Nephron progenitor cell (in vitro differentiated cells): ENCODE data around the gene DLX5.
A peak's percentile ranks its signal among the peaks of the same experiment; 100 is the strongest.
"Not testable (repeated sequence)": the region's sequence is repeated elsewhere in the genome, so short reads cannot be mapped to it uniquely, and the experiment has no call there.

Experiments used
- DNase-seq: peaks from one replicate; pipeline ENCODE4 v3.0.0; 2021
- H3K27ac Mint-ChIP-seq: 2 replicates; pipeline ENCODE4 v1.8.0; 2021; ENCODE audit warnings: mild to moderate bottlenecking, moderate library complexity, mixed read lengths
- H3K27me3 Mint-ChIP-seq: 2 replicates; pipeline ENCODE4 v1.8.0; 2021; ENCODE audit warnings: mild to moderate bottlenecking, low read depth, mixed read lengths; ENCODE audit not compliant: poor library complexity
- H3K36me3 Mint-ChIP-seq: 2 replicates; pipeline ENCODE4 v1.8.0; 2021; ENCODE audit warnings: low read depth, mixed read lengths
- H3K4me1 Mint-ChIP-seq: 2 replicates; pipeline ENCODE4 v1.8.0; 2021; ENCODE audit warnings: mixed read lengths
- H3K4me3 Mint-ChIP-seq: 2 replicates; pipeline ENCODE4 v1.8.0; 2021; ENCODE audit warnings: mild to moderate bottlenecking, moderate library complexity, mixed read lengths
- H3K9me3 Mint-ChIP-seq: 2 replicates; pipeline ENCODE4 v1.8.0; 2021; ENCODE audit warnings: mild to moderate bottlenecking, moderate library complexity, mixed read lengths
- CTCF ChIP-seq: fragments of 200-600 bp; sonication (generic); IDR thresholded peaks from 2 replicates; pipeline ENCODE4 v1.5.0; 2021; ENCODE audit warnings: antibody characterized with exemption

Gene DLX5

GRCh38 chr7:97024209-97025129, at the start of gene DLX5:
Gene DLX5 (minus strand): TSS chr7:97024831. CDS start chr7:97024623, 208 bp downstream.
- Mint-ChIP-seq H3K27ac (no peak within 1 kb of the TSS), H3K4me1 (peaks cover 50% of the 10 kb centered on the region), H3K36me3 (no peaks in the 10 kb centered on the region), H3K9me3 (no peaks in the 10 kb centered on the region), H3K4me3 (peak within 1 kb of the TSS; percentile 75), H3K27me3 (peaks cover 97% of the 10 kb centered on the region)
- TF ChIP-seq CTCF: no peak
- peak; percentile 51 for DNase-seq

- H3K27ac Mint-ChIP-seq, H3K4me1 Mint-ChIP-seq, DNase-seq, H3K4me3 Mint-ChIP-seq, H3K36me3 Mint-ChIP-seq: not testable (repeated sequence)
- Mint-ChIP-seq H3K9me3 (peaks cover 48% of the 10 kb centered on the region), H3K27me3 (peaks cover 19% of the 10 kb centered on the region)
These were observed 47.4 kb upstream of the DLX5 start for GRCh38 chr7:97072025-97072424.

- peaks cover 5% of the 10 kb centered on the region for H3K27me3 Mint-ChIP-seq
- TF ChIP-seq CTCF: peak; percentile 78
- no peaks in the 10 kb centered on the region for H3K4me1 Mint-ChIP-seq
- no peak overlapping the region for H3K27ac Mint-ChIP-seq
- DNase-seq: peak; percentile 36
- no peaks in the 10 kb centered on the region for H3K9me3 Mint-ChIP-seq
- H3K4me3 Mint-ChIP-seq: no peak overlapping the region
- no peaks in the 10 kb centered on the region for H3K36me3 Mint-ChIP-seq
These were observed 40.4 kb upstream of the DLX5 start for GRCh38 chr7:97064972-97065587.

- H3K36me3 Mint-ChIP-seq: no peaks in the 10 kb centered on the region
- peaks cover 10% of the 10 kb centered on the region for H3K9me3 Mint-ChIP-seq
- no peak overlapping the region for H3K27ac Mint-ChIP-seq
- no peak for TF ChIP-seq CTCF
- peaks cover 4% of the 10 kb centered on the region for H3K27me3 Mint-ChIP-seq
- no peaks in the 10 kb centered on the region for H3K4me1 Mint-ChIP-seq
- no peak for DNase-seq
- H3K4me3 Mint-ChIP-seq: no peak overlapping the region
These were observed 39.4 kb upstream of the DLX5 start for GRCh38 chr7:97064020-97064419.

GRCh38 chr7:97043281-97043680, 18.6 kb upstream of the DLX5 start:
- H3K4me3 Mint-ChIP-seq: no peak overlapping the region
- no peak for TF ChIP-seq CTCF
- no peaks in the 10 kb centered on the region for H3K9me3 Mint-ChIP-seq
- peaks cover 28% of the 10 kb centered on the region for H3K27me3 Mint-ChIP-seq
- no peaks in the 10 kb centered on the region for H3K4me1 Mint-ChIP-seq
- no peak overlapping the region for H3K27ac Mint-ChIP-seq
- no peak for DNase-seq
- no peaks in the 10 kb centered on the region for H3K36me3 Mint-ChIP-seq

- no peak for TF ChIP-seq CTCF
- Mint-ChIP-seq H3K4me1 (no peaks in the 10 kb centered on the region), H3K9me3 (no peaks in the 10 kb centered on the region), H3K27ac (no peak overlapping the region), H3K36me3 (no peaks in the 10 kb centered on the region), H3K27me3 (peaks cover 26% of the 10 kb centered on the region), H3K4me3 (no peak overlapping the region)
- DNase-seq: no peak
These were observed 14.9 kb upstream of the DLX5 start for GRCh38 chr7:97039374-97040065.

- H3K36me3 Mint-ChIP-seq, H3K4me3 Mint-ChIP-seq, H3K9me3 Mint-ChIP-seq, H3K27ac Mint-ChIP-seq, DNase-seq, H3K4me1 Mint-ChIP-seq: not testable (repeated sequence)
- H3K27me3 Mint-ChIP-seq: peaks cover 36% of the 10 kb centered on the region
These were observed 9.7 kb upstream of the DLX5 start for GRCh38 chr7:97034213-97034852.
